Measurements from ENCODE around the gene F2RL2.

Gene F2RL2

GRCh38 chr5:76638479-76638878 is 15.3 kb upstream of the F2RL2 start:
- no peak for DNase-seq
- no peak overlapping the region for H3K4me3 ChIP-seq (ENCODE audit: low read depth, low read length)
- H3K36me3 ChIP-seq (replicated peaks) = no peaks in the 10 kb centered on the region
- in situ Hi-C loops (cut with HindIII; ENCODE audit: low pct_ligation_motif_present, low sequenced_read_pairs) = no loop called here
- TF ChIP-seq, protein P1, sequence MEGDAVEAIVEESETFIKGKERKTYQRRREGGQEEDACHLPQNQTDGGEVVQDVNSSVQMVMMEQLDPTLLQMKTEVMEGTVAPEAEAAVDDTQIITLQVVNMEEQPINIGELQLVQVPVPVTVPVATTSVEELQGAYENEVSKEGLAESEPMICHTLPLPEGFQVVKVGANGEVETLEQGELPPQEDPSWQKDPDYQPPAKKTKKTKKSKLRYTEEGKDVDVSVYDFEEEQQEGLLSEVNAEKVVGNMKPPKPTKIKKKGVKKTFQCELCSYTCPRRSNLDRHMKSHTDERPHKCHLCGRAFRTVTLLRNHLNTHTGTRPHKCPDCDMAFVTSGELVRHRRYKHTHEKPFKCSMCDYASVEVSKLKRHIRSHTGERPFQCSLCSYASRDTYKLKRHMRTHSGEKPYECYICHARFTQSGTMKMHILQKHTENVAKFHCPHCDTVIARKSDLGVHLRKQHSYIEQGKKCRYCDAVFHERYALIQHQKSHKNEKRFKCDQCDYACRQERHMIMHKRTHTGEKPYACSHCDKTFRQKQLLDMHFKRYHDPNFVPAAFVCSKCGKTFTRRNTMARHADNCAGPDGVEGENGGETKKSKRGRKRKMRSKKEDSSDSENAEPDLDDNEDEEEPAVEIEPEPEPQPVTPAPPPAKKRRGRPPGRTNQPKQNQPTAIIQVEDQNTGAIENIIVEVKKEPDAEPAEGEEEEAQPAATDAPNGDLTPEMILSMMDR (IDR thresholded peaks at IDR 0.05; ENCODE audit: low read depth, low read length, missing control alignments) = no peak
- no peaks in the 10 kb centered on the region for H3K27me3 ChIP-seq (replicated peaks)
- no peak overlapping the region for H3K27ac ChIP-seq

- Histone ChIP-seq H3K27ac (no peak overlapping the region), H3K36me3 (replicated peaks) (no peaks in the 10 kb centered on the region), H3K27me3 (replicated peaks) (no peaks in the 10 kb centered on the region), H3K4me3 (ENCODE audit: low read depth, low read length) (no peak overlapping the region)
- TF ChIP-seq, protein P1 (IDR thresholded peaks at IDR 0.05; ENCODE audit: low read depth, low read length, missing control alignments) = no peak
- in situ Hi-C loops (cut with HindIII; ENCODE audit: low pct_ligation_motif_present, low sequenced_read_pairs) = no loop called here
- DNase-seq = no peak
Observed at GRCh38 chr5:76637490-76637889, 14.3 kb upstream of the F2RL2 start.

DNA sequence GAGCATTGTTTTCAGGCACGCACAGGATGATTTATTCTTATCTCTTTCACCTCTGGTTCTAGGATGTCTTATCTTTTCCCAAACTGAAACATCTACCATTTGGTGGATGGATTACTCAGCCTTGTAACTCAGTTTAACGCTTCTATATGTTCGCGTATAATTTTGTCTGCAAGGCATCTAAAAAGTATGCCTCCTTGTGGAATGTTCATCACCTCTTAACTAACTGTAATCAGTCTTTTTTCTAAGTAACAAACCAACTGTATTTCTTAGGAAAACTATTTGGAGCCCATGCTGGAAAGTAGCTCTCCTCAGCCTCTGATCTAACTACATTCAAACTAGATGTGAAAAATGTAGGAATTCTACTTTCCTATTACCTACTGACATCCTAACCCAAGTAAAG is 11.5 kb upstream of the F2RL2 start:
- no peak for DNase-seq
- in situ Hi-C loops (cut with HindIII; ENCODE audit: low pct_ligation_motif_present, low sequenced_read_pairs) = no loop called here
- no peak overlapping the region for H3K27ac ChIP-seq
- H3K27me3 ChIP-seq (replicated peaks) = no peaks in the 10 kb centered on the region
- TF ChIP-seq, protein P1 (IDR thresholded peaks at IDR 0.05; ENCODE audit: low read depth, low read length, missing control alignments) = no peak
- no peaks in the 10 kb centered on the region for H3K36me3 ChIP-seq (replicated peaks)
- H3K4me3 ChIP-seq (ENCODE audit: low read depth, low read length) = no peak overlapping the region

- H3K4me3 ChIP-seq (ENCODE audit: low read depth, low read length) = no peak overlapping the region
- TF ChIP-seq, protein P1 (IDR thresholded peaks at IDR 0.05; ENCODE audit: low read depth, low read length, missing control alignments) = no peak
- H3K27ac ChIP-seq = no peak overlapping the region
- H3K27me3 ChIP-seq (replicated peaks) = no peaks in the 10 kb centered on the region
- in situ Hi-C loops (cut with HindIII; ENCODE audit: low pct_ligation_motif_present, low sequenced_read_pairs) = no loop called here
- no peaks in the 10 kb centered on the region for H3K36me3 ChIP-seq (replicated peaks)
- no peak for DNase-seq
Observed at GRCh38 chr5:76626738-76627137, 3.5 kb upstream of the F2RL2 start.

DNA sequence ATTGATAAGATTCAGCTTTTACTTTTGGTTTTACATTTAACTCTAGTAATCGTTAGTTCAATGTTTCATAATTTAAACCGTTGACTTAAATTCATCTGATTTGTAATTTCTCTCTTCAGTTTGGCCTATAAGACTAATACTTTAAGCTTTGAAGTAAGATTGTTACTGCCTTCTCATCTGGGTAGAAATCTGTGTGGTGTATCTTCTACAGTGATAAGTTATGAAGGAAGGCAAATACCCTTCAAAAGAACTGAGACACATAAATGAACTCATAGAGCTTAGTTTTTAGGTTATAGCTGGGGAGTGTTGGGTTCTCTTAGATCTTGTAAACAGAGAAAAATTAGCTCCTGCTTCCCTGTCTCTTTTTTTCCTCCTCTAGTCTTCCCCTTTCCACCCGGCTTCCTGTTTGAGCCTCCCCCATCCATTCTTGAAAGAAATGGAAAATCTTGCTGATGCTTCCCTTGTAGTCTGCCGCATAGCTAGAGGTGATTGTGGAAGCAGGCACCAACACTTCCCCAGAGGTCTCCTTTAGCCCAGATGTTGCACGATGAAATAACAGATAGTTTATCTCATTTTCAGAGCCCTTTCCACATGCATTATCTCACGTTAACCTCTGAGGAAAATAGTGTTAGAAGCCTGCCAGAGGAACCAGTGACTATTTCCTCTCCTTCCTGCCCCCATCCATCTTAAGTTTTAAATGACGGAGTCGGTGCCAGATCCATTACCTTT is 2.0 kb upstream of the F2RL2 start:
- no peak for DNase-seq
- Histone ChIP-seq H3K27me3 (replicated peaks) (no peaks in the 10 kb centered on the region), H3K4me3 (ENCODE audit: low read depth, low read length) (no peak overlapping the region), H3K36me3 (replicated peaks) (no peaks in the 10 kb centered on the region), H3K27ac (no peak overlapping the region)
- in situ Hi-C loops (cut with HindIII; ENCODE audit: low pct_ligation_motif_present, low sequenced_read_pairs) = no loop called here
- TF ChIP-seq, protein P1 (IDR thresholded peaks at IDR 0.05; ENCODE audit: low read depth, low read length, missing control alignments) = no peak

DNA sequence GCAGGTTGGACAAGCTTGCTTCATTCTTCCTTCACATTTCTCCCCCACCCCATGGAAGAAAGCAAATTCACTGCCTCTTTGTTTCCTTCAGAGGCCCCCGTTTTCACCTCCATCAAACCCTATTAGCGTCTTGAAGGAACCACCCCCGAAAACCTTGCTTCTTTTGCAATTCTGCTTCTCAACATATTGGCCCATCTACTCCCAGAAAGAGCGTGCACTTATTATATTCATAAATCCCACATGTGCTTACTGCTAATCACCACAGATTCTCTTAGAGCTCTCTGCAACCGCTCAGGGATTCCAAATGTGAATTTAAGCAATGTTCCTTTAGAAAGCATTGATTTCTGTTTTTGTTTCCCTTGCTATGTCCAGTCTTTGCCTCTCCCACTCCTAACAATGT is 1.1 kb downstream of the F2RL2 start:
- Histone ChIP-seq H3K27ac (no peak overlapping the region), H3K36me3 (replicated peaks) (no peaks in the 10 kb centered on the region), H3K27me3 (replicated peaks) (no peaks in the 10 kb centered on the region), H3K4me3 (ENCODE audit: low read depth, low read length) (peak overlapping the region; percentile 29)
- no peak for DNase-seq
- in situ Hi-C loops (cut with HindIII; ENCODE audit: low pct_ligation_motif_present, low sequenced_read_pairs) = no loop called here
- TF ChIP-seq, protein P1 (IDR thresholded peaks at IDR 0.05; ENCODE audit: low read depth, low read length, missing control alignments) = no peak
